Stimulated activated CD8-positive, alpha-beta memory T cell treated with anti-CD3 and anti-CD28 coated beads, Interleukin-12 subunit alpha, Interleukin-12 subunit beta, amount 100 ng/mL, for 1 hour (primary cell): ENCODE results near the gene NRIP1.

Experiments
- DNase-seq: peaks from one replicate; pipeline ENCODE4 v3.0.0-alpha.2; 2020; ENCODE audit warnings: low read depth

NRIP1 gene

GRCh38 chr21:15007716-15008296, 57.0 kb downstream of the NRIP1 start:
- no peak for DNase-seq

- DNase-seq, result no peak
Measured at GRCh38 chr21:15006594-15007230, 58.1 kb downstream of the NRIP1 start.

- DNase-seq, result no peak
Measured at GRCh38 chr21:15005391-15005790, 59.4 kb downstream of the NRIP1 start.

GRCh38 chr21:15004721-15005370, 60.0 kb downstream of the NRIP1 start:
- no peak for DNase-seq

GRCh38 chr21:15003463-15004135, 61.2 kb downstream of the NRIP1 start:
- no peak for DNase-seq

- no peak for DNase-seq
Measured at GRCh38 chr21:15001857-15002606, 62.8 kb downstream of the NRIP1 start.

GRCh38 chr21:15001113-15001512, 63.7 kb downstream of the NRIP1 start:
- no peak for DNase-seq

GRCh38 chr21:15000081-15000480, 64.7 kb downstream of the NRIP1 start:
- no peak for DNase-seq

- no peak for DNase-seq
Measured at GRCh38 chr21:14998784-14999183, 66.0 kb downstream of the NRIP1 start.

GRCh38 chr21:14998336-14998735, 66.5 kb downstream of the NRIP1 start:
- DNase-seq, result no peak

- no peak for DNase-seq
Measured at GRCh38 chr21:14995695-14996490, 68.9 kb downstream of the NRIP1 start.

GRCh38 chr21:14995226-14995625, 69.6 kb downstream of the NRIP1 start:
- no peak for DNase-seq

GRCh38 chr21:14993115-14993514, 71.7 kb downstream of the NRIP1 start:
- DNase-seq, result no peak

GRCh38 chr21:14991957-14992356, 72.8 kb downstream of the NRIP1 start:
- DNase-seq, result no peak

GRCh38 chr21:14989359-14989758, 75.4 kb downstream of the NRIP1 start:
- DNase-seq, result no peak

- no peak for DNase-seq
Measured at GRCh38 chr21:14988760-14989159, 76.0 kb downstream of the NRIP1 start.

GRCh38 chr21:14987370-14988170, 77.2 kb downstream of the NRIP1 start:
- DNase-seq, result no peak

GRCh38 chr21:14985306-14985705, 79.5 kb downstream of the NRIP1 start:
- DNase-seq, result no peak

GRCh38 chr21:14982336-14982735, 82.5 kb downstream of the NRIP1 start:
- DNase-seq, result no peak

GRCh38 chr21:14981246-14981645, 83.6 kb downstream of the NRIP1 start:
- no peak for DNase-seq

GRCh38 chr21:14979264-14979663, 85.5 kb downstream of the NRIP1 start:
- DNase-seq, result no peak
